ENCODE measurements around the gene TLK2. TPM values are rescaled to one million over a fixed set of nuclear protein-coding genes. Genes with fewer than 3 reads are reported as not detected.

Gene TLK2
- total RNA-seq, 1 experiment from 2014 or later: 40.5 TPM

DNA sequence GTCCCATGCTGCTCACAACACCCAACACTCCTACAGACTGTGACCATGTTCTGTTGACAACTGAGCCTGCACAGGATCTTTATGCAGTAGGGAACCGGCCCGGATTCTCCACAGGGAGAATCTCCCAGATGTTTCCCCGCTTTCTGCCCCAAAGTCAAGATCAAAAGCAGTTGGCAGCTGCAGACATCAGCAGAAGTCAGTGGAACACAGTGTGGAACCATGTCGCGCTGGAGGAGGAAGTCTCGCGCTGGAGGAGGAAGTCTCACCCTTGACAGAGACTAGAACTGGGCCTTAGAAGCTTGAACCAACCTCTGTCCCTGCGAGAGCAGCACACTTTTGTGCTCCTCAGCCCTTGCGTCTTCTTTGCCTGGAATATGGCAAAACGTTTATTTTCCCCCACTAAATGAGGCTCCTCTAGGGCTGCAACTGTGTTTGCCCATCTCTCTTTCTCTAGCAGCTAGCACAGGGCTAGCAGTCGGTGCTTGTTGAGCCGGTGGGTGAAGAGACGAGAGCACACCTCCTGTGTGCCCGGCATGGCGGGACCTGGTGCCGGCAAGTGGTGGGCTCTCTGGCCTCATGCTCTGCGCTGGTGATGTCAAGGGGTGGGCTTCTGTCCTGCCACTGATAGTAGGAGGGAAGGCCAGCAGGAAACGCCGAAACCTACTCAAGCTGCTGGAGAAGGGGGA is 146.7 kb downstream of the TLK2 start:
- Histone ChIP-seq H3K4me3 (ENCODE audit: low read length) (no peak overlapping the region), H3K79me2 (ENCODE audit: low read length) (no peaks in the 10 kb centered on the region), H2AFZ (ENCODE audit: low read length) (no peak overlapping the region), H3K27me3 (ENCODE audit: low read length) (no peaks in the 10 kb centered on the region), H3K9me3 (ENCODE audit: low read length) (no peaks in the 10 kb centered on the region), H4K20me1 (ENCODE audit: low read length) (no peaks in the 10 kb centered on the region), H3F3A (ENCODE audit: low read length, unreplicated experiment) (no peaks in the 10 kb centered on the region), H3K4me2 (ENCODE audit: low read length) (no peak overlapping the region), H3K36me3 (ENCODE audit: low read depth, low read length) (no peaks in the 10 kb centered on the region), H3K9me2 (replicated peaks; ENCODE audit: low read length) (no peaks in the 10 kb centered on the region), H3K9ac (ENCODE audit: low read length) (no peak overlapping the region), H3K4me1 (ENCODE audit: insufficient read depth, low read length) (peaks cover 7% of the 10 kb centered on the region), H3K27ac (ENCODE audit: low read length) (no peak overlapping the region)
- TF ChIP-seq EZH2 (IDR thresholded peaks at IDR 0.05; ENCODE audit: low read length, unreplicated experiment) (no peak), EZH2phosphoT487 (IDR thresholded peaks at IDR 0.05; ENCODE audit: borderline replicate concordance, low read length) (no peak)
- TF ChIP-seq, protein P1, sequence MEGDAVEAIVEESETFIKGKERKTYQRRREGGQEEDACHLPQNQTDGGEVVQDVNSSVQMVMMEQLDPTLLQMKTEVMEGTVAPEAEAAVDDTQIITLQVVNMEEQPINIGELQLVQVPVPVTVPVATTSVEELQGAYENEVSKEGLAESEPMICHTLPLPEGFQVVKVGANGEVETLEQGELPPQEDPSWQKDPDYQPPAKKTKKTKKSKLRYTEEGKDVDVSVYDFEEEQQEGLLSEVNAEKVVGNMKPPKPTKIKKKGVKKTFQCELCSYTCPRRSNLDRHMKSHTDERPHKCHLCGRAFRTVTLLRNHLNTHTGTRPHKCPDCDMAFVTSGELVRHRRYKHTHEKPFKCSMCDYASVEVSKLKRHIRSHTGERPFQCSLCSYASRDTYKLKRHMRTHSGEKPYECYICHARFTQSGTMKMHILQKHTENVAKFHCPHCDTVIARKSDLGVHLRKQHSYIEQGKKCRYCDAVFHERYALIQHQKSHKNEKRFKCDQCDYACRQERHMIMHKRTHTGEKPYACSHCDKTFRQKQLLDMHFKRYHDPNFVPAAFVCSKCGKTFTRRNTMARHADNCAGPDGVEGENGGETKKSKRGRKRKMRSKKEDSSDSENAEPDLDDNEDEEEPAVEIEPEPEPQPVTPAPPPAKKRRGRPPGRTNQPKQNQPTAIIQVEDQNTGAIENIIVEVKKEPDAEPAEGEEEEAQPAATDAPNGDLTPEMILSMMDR (conservative IDR thresholded peaks at IDR 0.05; ENCODE audit: low read depth, low read length): no peak
- ChIA-PET CTCF (no interaction called here), POLR2A (ENCODE audit: unreplicated experiment) (no interaction called here)
- intact Hi-C loops (cut with micrococcal nuclease): no loop called here
- no TSS peak for BruUV-seq (replicated peaks)
- DNase-seq: no peak
- ATAC-seq: no peak

GRCh38 chr17:62625870-62626200 is 147.2 kb downstream of the TLK2 start:
- Histone ChIP-seq H3K9me3 (ENCODE audit: low read length) (no peaks in the 10 kb centered on the region), H2AFZ (ENCODE audit: low read length) (no peak overlapping the region), H3K4me2 (ENCODE audit: low read length) (no peak overlapping the region), H3K27ac (ENCODE audit: low read length) (no peak overlapping the region), H3K4me1 (ENCODE audit: insufficient read depth, low read length) (peaks cover 7% of the 10 kb centered on the region), H3K9me2 (replicated peaks; ENCODE audit: low read length) (no peaks in the 10 kb centered on the region), H3F3A (ENCODE audit: low read length, unreplicated experiment) (no peaks in the 10 kb centered on the region), H4K20me1 (ENCODE audit: low read length) (no peaks in the 10 kb centered on the region), H3K36me3 (ENCODE audit: low read depth, low read length) (no peaks in the 10 kb centered on the region), H3K4me3 (ENCODE audit: low read length) (no peak overlapping the region), H3K27me3 (ENCODE audit: low read length) (no peaks in the 10 kb centered on the region), H3K79me2 (ENCODE audit: low read length) (no peaks in the 10 kb centered on the region), H3K9ac (ENCODE audit: low read length) (no peak overlapping the region)
- BruUV-seq (replicated peaks): no TSS peak
- TF ChIP-seq EZH2phosphoT487 (IDR thresholded peaks at IDR 0.05; ENCODE audit: borderline replicate concordance, low read length): no peak
- TF ChIP-seq, protein P1 (conservative IDR thresholded peaks at IDR 0.05; ENCODE audit: low read depth, low read length): no peak
- no peak for TF ChIP-seq EZH2 (IDR thresholded peaks at IDR 0.05; ENCODE audit: low read length, unreplicated experiment)
- intact Hi-C loops (cut with micrococcal nuclease): no loop called here
- ChIA-PET CTCF (no interaction called here), POLR2A (ENCODE audit: unreplicated experiment) (no interaction called here)
- no peak for ATAC-seq
- no peak for DNase-seq

DNA sequence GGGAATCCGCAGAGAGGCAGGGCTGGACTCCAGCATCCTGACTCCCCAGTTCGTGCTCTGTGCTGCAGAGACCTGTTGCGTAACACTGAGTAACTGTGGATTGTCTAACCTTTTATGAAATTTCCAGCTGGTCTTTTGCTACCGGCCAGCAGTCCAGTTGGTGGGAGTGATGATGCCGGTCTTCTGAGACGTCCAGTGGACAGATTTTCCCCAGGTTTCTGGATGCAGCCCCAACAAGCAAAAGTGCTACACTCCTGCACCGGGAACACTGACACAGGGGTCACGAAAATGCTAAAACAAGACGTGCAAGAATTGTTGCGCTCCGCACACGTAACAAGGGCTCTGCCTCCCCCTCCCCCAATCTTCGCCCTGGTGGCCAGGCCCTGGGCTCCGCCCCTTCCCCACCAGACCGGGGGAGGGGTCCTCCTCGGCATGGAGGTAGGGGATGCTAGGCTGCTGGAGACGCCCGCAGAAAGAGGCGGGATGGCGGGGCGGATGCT is 148.1 kb downstream of the TLK2 start:
- CTCF ChIA-PET: interaction anchor here (0.6 kb wide), 1 partner anchor 74 kb away, joined by 3 read pairs; no protein-coding TSS in a partner anchor
- BruUV-seq (replicated peaks): no TSS peak
- H3K9ac ChIP-seq (ENCODE audit: low read length): peak overlapping the region; percentile 48
- no peaks in the 10 kb centered on the region for H3K27me3 ChIP-seq (ENCODE audit: low read length)
- ATAC-seq (peak; percentile 14), DNase-seq (peak; percentile 51)
- no peaks in the 10 kb centered on the region for H3K9me3 ChIP-seq (ENCODE audit: low read length)
- peak overlapping the region; percentile 88 for H3K4me3 ChIP-seq (ENCODE audit: low read length)
- POLR2A ChIA-PET (ENCODE audit: unreplicated experiment): no interaction called here
- no peaks in the 10 kb centered on the region for H3K79me2 ChIP-seq (ENCODE audit: low read length)
- H4K20me1 ChIP-seq (ENCODE audit: low read length): no peaks in the 10 kb centered on the region
- peak overlapping the region; percentile 96 for H2AFZ ChIP-seq (ENCODE audit: low read length)
- H3K36me3 ChIP-seq (ENCODE audit: low read depth, low read length): no peaks in the 10 kb centered on the region
- peak overlapping the region; percentile 100 for H3K4me2 ChIP-seq (ENCODE audit: low read length)
- peaks cover 7% of the 10 kb centered on the region for H3K4me1 ChIP-seq (ENCODE audit: insufficient read depth, low read length)
- intact Hi-C loops (cut with micrococcal nuclease): no loop called here
- TF ChIP-seq, protein P1 (conservative IDR thresholded peaks at IDR 0.05; ENCODE audit: low read depth, low read length): no peak
- TF ChIP-seq EZH2phosphoT487 (IDR thresholded peaks at IDR 0.05; ENCODE audit: borderline replicate concordance, low read length) (no peak), EZH2 (IDR thresholded peaks at IDR 0.05; ENCODE audit: low read length, unreplicated experiment) (no peak)
- no peaks in the 10 kb centered on the region for H3K9me2 ChIP-seq (replicated peaks; ENCODE audit: low read length)
- H3K27ac ChIP-seq (ENCODE audit: low read length): no peak overlapping the region
- no peaks in the 10 kb centered on the region for H3F3A ChIP-seq (ENCODE audit: low read length, unreplicated experiment)

Data from PC-3 (cell line).